Nucleus accumbens (tissue), 56 donors: ENCODE results near the gene PHOSPHO1.
"Not testable (repeated sequence)": the region's sequence is repeated elsewhere in the genome, so short reads cannot be mapped to it uniquely, and the experiment has no call there.

Source experiments
- DNase-seq, 56 donors: peaks; one replicate each; lab custom pipeline; 2025; lab: John Stamatoyannopoulos, UW

PHOSPHO1 gene

GRCh38 chr17:49230636-49231562 is at the start of gene PHOSPHO1:
Gene PHOSPHO1, minus strand, starts transcription at chr17:49230787. Its CDS starts 4,096 bp downstream, at chr17:49226691.
- peak in 55 of 56 donors; percentile 13 to 89 (median 64) for DNase-seq

- no peak for DNase-seq
Observed at GRCh38 chr17:49280061-49280460, 49.5 kb upstream of the PHOSPHO1 start.

GRCh38 chr17:49279263-49280015 is 48.9 kb upstream of the PHOSPHO1 start:
- not testable (repeated sequence) for DNase-seq

- no peak for DNase-seq
Observed at GRCh38 chr17:49278076-49278475, 47.5 kb upstream of the PHOSPHO1 start.

GRCh38 chr17:49277638-49278037 is 47.1 kb upstream of the PHOSPHO1 start:
- DNase-seq: no peak

- DNase-seq: not testable (repeated sequence)
Observed at GRCh38 chr17:49275981-49276380, 45.4 kb upstream of the PHOSPHO1 start.

GRCh38 chr17:49269356-49269755 is 38.8 kb upstream of the PHOSPHO1 start:
- no peak for DNase-seq

- DNase-seq: no peak
Observed at GRCh38 chr17:49267912-49268311, 37.3 kb upstream of the PHOSPHO1 start.

GRCh38 chr17:49266233-49266632 is 35.6 kb upstream of the PHOSPHO1 start:
- DNase-seq: no peak

- DNase-seq: not testable (repeated sequence)
Observed at GRCh38 chr17:49261540-49261939, 31.0 kb upstream of the PHOSPHO1 start.

GRCh38 chr17:49260817-49261291 is 30.3 kb upstream of the PHOSPHO1 start:
- peak in 1 of 56 donors; percentile 20 for DNase-seq

- DNase-seq: peak in 16 of 56 donors; percentile 2 to 52 (median 8)
Observed at GRCh38 chr17:49260011-49260816, 29.6 kb upstream of the PHOSPHO1 start.

- DNase-seq: no peak
Observed at GRCh38 chr17:49259663-49260010, 29.1 kb upstream of the PHOSPHO1 start.

- no peak for DNase-seq
Observed at GRCh38 chr17:49258394-49258793, 27.8 kb upstream of the PHOSPHO1 start.

- no peak for DNase-seq
Observed at GRCh38 chr17:49255125-49255524, 24.5 kb upstream of the PHOSPHO1 start.

GRCh38 chr17:49254066-49254465 is 23.5 kb upstream of the PHOSPHO1 start:
- DNase-seq: no peak

- no peak for DNase-seq
Observed at GRCh38 chr17:49252148-49252695, 21.6 kb upstream of the PHOSPHO1 start.

- no peak for DNase-seq
Observed at GRCh38 chr17:49249890-49250522, 19.4 kb upstream of the PHOSPHO1 start.

- peak in 2 of 56 donors; percentile 6 to 13 for DNase-seq
Observed at GRCh38 chr17:49249292-49249794, 18.8 kb upstream of the PHOSPHO1 start.
